ENCODE data around the gene SCNN1A. TPM values are rescaled to one million over a fixed set of nuclear protein-coding genes. Genes with fewer than 3 reads are reported as not detected.

SCNN1A gene
- total and polyA plus RNA-seq, 8 donors: 16.6 to 486 (median 166) TPM

- TF ChIP-seq POLR2AphosphoS5 (IDR thresholded peaks at IDR 0.05): peak in 2 of 3 donors; percentile 43 to 65
- TF ChIP-seq EP300 (IDR thresholded peaks at IDR 0.05): no peak
- peak; percentile 66 to 91 for DNase-seq
- WGBS, 5 donors: 25 to 40% (median 29%) methylated on average over 13 to 15 of the region's 15 CpGs
- H3K27ac ChIP-seq: peak overlapping the region; percentile 14 to 95 (median 92)
- H3K36me3 ChIP-seq: no peaks in the 10 kb centered on the region
- no peaks in the 10 kb centered on the region for H3K9me3 ChIP-seq
- no peaks in the 10 kb centered on the region for H3K27me3 ChIP-seq
- peak overlapping the region in 3 of 4 donors; percentile 13 to 52 (median 48) for H3K4me3 ChIP-seq
- H3K4me1 ChIP-seq: peaks cover 28 to 67% (median 42%) of the 10 kb centered on the region in 4 donors
- intact Hi-C loops (cut with DNase I; ENCODE audit: low total_unique reads): no loop called here
Measured at GRCh38 chr12:6370994-6371754, 4.2 kb downstream of the SCNN1A start.

- H3K9me3 ChIP-seq: no peaks in the 10 kb centered on the region
- peaks cover 21 to 61% (median 35%) of the 10 kb centered on the region in 4 donors for H3K4me1 ChIP-seq
- WGBS, 5 donors: 58 to 88% (median 78%) methylated on average over 4 of the region's 4 CpGs
- intact Hi-C loops (cut with DNase I; ENCODE audit: low total_unique reads): no loop called here
- TF ChIP-seq POLR2AphosphoS5 (IDR thresholded peaks at IDR 0.05): no peak
- no peak for TF ChIP-seq POLR2A (IDR thresholded peaks at IDR 0.05)
- no peak for TF ChIP-seq EP300 (IDR thresholded peaks at IDR 0.05)
- TF ChIP-seq CTCF (IDR thresholded peaks at IDR 0.05): no peak
- no peak for DNase-seq
- peak overlapping the region in 2 of 4 donors; percentile 13 to 52 for H3K4me3 ChIP-seq
- no peaks in the 10 kb centered on the region for H3K36me3 ChIP-seq
- H3K27me3 ChIP-seq: no peaks in the 10 kb centered on the region
- peak overlapping the region; percentile 14 to 95 (median 92) for H3K27ac ChIP-seq
Measured at GRCh38 chr12:6370576-6370935, 4.8 kb downstream of the SCNN1A start.

GRCh38 chr12:6369916-6370575 is 5.3 kb downstream of the SCNN1A start:
- peaks cover 18 to 60% (median 33%) of the 10 kb centered on the region in 4 donors for H3K4me1 ChIP-seq
- H3K4me3 ChIP-seq: peak overlapping the region in 1 of 4 donors; percentile 52
- H3K27ac ChIP-seq: peak overlapping the region in 4 of 5 donors; percentile 89 to 95 (median 94)
- intact Hi-C loops (cut with DNase I; ENCODE audit: low total_unique reads): no loop called here
- no peak for DNase-seq
- H3K9me3 ChIP-seq: no peaks in the 10 kb centered on the region
- H3K27me3 ChIP-seq: no peaks in the 10 kb centered on the region
- WGBS, 5 donors: 80 to 87% (median 85%) methylated on average over 9 of the region's 9 CpGs
- no peaks in the 10 kb centered on the region for H3K36me3 ChIP-seq
- TF ChIP-seq POLR2AphosphoS5 (IDR thresholded peaks at IDR 0.05): no peak
- no peak for TF ChIP-seq POLR2A (IDR thresholded peaks at IDR 0.05)
- TF ChIP-seq CTCF (IDR thresholded peaks at IDR 0.05): no peak
- TF ChIP-seq EP300 (IDR thresholded peaks at IDR 0.05): no peak

- Histone ChIP-seq H3K27me3 (no peaks in the 10 kb centered on the region), H3K36me3 (no peaks in the 10 kb centered on the region), H3K27ac (peak overlapping the region; percentile 14 to 95 (median 59)), H3K4me1 (peaks cover 18 to 70% (median 41%) of the 10 kb centered on the region in 4 donors), H3K9me3 (no peaks in the 10 kb centered on the region), H3K4me3 (peak overlapping the region in 1 of 4 donors; percentile 25)
- TF ChIP-seq CTCF (IDR thresholded peaks at IDR 0.05): no peak
- TF ChIP-seq POLR2AphosphoS5 (IDR thresholded peaks at IDR 0.05): no peak
- TF ChIP-seq POLR2A (IDR thresholded peaks at IDR 0.05): no peak
- no peak for TF ChIP-seq EP300 (IDR thresholded peaks at IDR 0.05)
- 76 to 88% (median 84%) methylated on average over 9 of the region's 9 CpGs for WGBS, 5 donors
- intact Hi-C loops (cut with DNase I; ENCODE audit: low total_unique reads): no loop called here
- no peak for DNase-seq
Measured at GRCh38 chr12:6368906-6369525, 6.3 kb downstream of the SCNN1A start.
